ENCODE data around the gene PRDM8.

PRDM8 gene

DNA sequence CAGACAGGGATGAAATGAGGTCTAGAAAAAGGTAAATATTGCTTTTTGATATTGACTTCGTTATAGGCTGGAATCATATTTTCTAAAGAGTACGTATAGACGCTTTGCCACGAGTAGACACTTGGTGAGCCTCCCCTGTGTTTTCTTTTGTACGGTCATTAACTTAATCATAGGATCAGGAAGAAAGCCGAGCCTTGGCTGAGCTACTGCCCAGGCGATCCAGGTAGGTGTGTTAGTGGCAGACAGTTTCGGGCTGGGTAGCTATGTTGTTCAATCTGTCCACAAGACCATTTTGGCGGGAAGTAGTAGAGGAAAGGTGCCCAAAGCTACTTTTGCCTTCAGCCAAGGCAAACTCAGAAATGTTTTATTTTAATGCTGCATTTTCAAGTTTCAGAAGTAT, 8.8 kb downstream of the PRDM8 start (continued):
- TF ChIP-seq, protein P1, sequence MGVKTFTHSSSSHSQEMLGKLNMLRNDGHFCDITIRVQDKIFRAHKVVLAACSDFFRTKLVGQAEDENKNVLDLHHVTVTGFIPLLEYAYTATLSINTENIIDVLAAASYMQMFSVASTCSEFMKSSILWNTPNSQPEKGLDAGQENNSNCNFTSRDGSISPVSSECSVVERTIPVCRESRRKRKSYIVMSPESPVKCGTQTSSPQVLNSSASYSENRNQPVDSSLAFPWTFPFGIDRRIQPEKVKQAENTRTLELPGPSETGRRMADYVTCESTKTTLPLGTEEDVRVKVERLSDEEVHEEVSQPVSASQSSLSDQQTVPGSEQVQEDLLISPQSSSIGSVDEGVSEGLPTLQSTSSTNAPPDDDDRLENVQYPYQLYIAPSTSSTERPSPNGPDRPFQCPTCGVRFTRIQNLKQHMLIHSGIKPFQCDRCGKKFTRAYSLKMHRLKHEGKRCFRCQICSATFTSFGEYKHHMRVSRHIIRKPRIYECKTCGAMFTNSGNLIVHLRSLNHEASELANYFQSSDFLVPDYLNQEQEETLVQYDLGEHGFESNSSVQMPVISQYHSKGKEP (tag by site-specific recombination; IDR thresholded peaks at IDR 0.05): no peak
- TF ChIP-seq GFI1B (tag by site-specific recombination; IDR thresholded peaks at IDR 0.05) (no peak), KLF1 (tag by site-specific recombination; IDR thresholded peaks at IDR 0.05) (no peak), ZBTB21 (tag by site-specific recombination; IDR thresholded peaks at IDR 0.05) (no peak), ZNF335 (tag by site-specific recombination; conservative IDR thresholded peaks at IDR 0.05) (no peak)

GRCh38 chr4:80206521-80207171, 9.3 kb downstream of the PRDM8 start:
- Histone ChIP-seq H3K4me3 (ENCODE audit: low read depth, low read length) (no peak overlapping the region), H3K4me1 (ENCODE audit: control insufficient read depth, insufficient read depth, low read length) (no peaks in the 10 kb centered on the region), H3K27ac (ENCODE audit: extremely low read depth, low read depth, low read length) (no peak overlapping the region), H3K9me3 (ENCODE audit: control insufficient read depth, insufficient read depth, low read depth, low read length) (no peaks in the 10 kb centered on the region), H3K36me3 (ENCODE audit: control insufficient read depth in 2 of 2, insufficient read depth in 1 of 2, low read length in 2 of 2) (peaks cover 4 to 5% of the 10 kb centered on the region in 2 experiments; a peak in 1 of 3 replicates)
- ChIA-PET CTCF (interaction anchor here (0.9 kb wide), 1 partner anchor 9 kb away, joined by 3 read pairs; no protein-coding TSS in a partner anchor), POLR2A (no interaction called here)
- TF ChIP-seq ZNF239 (tag by site-specific recombination; IDR thresholded peaks at IDR 0.05) (no peak), SP3 (tag by site-specific recombination; IDR thresholded peaks at IDR 0.05) (no peak), ZSCAN5A (tag by site-specific recombination; IDR thresholded peaks at IDR 0.05) (no peak), ZNF354C (tag by site-specific recombination; IDR thresholded peaks at IDR 0.05; ENCODE audit: borderline replicate concordance, low read depth) (no peak), ZBTB7A (tag by site-specific recombination; IDR thresholded peaks at IDR 0.05; ENCODE audit: low read depth) (no peak), MEIS1 (CRISPR knock-in tag; IDR thresholded peaks at IDR 0.05; ENCODE audit: borderline replicate concordance) (no peak), ZNF645 (tag by site-specific recombination; IDR thresholded peaks at IDR 0.05) (no peak), ZFP37 (tag by site-specific recombination; IDR thresholded peaks at IDR 0.05) (no peak), ZFP69B (tag by site-specific recombination; IDR thresholded peaks at IDR 0.05) (no peak), ZNF132 (tag by site-specific recombination; IDR thresholded peaks at IDR 0.05; ENCODE audit: borderline replicate concordance) (no peak), ZNF549 (tag by site-specific recombination; IDR thresholded peaks at IDR 0.05) (no peak), ZNF146 (tag by site-specific recombination; IDR thresholded peaks at IDR 0.05) (no peak), BCL11B (tag by site-specific recombination; IDR thresholded peaks at IDR 0.05; ENCODE audit: low read depth) (no peak), ZNF423 (tag by site-specific recombination; IDR thresholded peaks at IDR 0.05) (no peak), ZNF223 (tag by site-specific recombination; IDR thresholded peaks at IDR 0.05) (no peak)
- TF ChIP-seq, protein P2, sequence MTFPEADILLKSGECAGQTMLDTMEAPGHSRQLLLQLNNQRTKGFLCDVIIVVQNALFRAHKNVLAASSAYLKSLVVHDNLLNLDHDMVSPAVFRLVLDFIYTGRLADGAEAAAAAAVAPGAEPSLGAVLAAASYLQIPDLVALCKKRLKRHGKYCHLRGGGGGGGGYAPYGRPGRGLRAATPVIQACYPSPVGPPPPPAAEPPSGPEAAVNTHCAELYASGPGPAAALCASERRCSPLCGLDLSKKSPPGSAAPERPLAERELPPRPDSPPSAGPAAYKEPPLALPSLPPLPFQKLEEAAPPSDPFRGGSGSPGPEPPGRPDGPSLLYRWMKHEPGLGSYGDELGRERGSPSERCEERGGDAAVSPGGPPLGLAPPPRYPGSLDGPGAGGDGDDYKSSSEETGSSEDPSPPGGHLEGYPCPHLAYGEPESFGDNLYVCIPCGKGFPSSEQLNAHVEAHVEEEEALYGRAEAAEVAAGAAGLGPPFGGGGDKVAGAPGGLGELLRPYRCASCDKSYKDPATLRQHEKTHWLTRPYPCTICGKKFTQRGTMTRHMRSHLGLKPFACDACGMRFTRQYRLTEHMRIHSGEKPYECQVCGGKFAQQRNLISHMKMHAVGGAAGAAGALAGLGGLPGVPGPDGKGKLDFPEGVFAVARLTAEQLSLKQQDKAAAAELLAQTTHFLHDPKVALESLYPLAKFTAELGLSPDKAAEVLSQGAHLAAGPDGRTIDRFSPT (tag by site-specific recombination; IDR thresholded peaks at IDR 0.05): no peak
- TF ChIP-seq, protein P3, sequence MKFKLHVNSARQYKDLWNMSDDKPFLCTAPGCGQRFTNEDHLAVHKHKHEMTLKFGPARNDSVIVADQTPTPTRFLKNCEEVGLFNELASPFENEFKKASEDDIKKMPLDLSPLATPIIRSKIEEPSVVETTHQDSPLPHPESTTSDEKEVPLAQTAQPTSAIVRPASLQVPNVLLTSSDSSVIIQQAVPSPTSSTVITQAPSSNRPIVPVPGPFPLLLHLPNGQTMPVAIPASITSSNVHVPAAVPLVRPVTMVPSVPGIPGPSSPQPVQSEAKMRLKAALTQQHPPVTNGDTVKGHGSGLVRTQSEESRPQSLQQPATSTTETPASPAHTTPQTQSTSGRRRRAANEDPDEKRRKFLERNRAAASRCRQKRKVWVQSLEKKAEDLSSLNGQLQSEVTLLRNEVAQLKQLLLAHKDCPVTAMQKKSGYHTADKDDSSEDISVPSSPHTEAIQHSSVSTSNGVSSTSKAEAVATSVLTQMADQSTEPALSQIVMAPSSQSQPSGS (tag by site-specific recombination; IDR thresholded peaks at IDR 0.05; ENCODE audit: low read depth): no peak
